Liver (tissue), 9 donors: ENCODE results near the gene KRT32. TPM values are rescaled to one million over a fixed set of nuclear protein-coding genes. Genes with fewer than 3 reads are reported as not detected.

Experiments used
- DNase-seq: peaks from one replicate; pipeline ENCODE4 v3.0.0-alpha.2; 2017; ENCODE audit warnings: low spot score
- H3K27ac ChIP-seq, 2 donors: one replicate each; pipeline ENCODE4 v1.7.0; 2013; ENCODE audit warnings: inconsistent platforms in 2 of 2, low read length in 2 of 2, control low read depth in 1 of 2, low read depth in 1 of 2, mild to moderate bottlenecking in 1 of 2
- H3K27me3 ChIP-seq, 4 donors: one replicate each; pipeline versions ENCODE4 v1.6.1 to v1.7.0; 2013; ENCODE audit warnings: low read length in 3 of 4, inconsistent platforms in 1 of 4, mild to moderate bottlenecking in 1 of 4, moderate library complexity in 1 of 4; ENCODE audit not compliant: control insufficient read depth in 4 of 4, insufficient read depth in 4 of 4
- H3K36me3 ChIP-seq, 4 donors: one replicate each; pipeline versions ENCODE4 v1.6.1 to v1.7.0; 2013; ENCODE audit warnings: low read length in 3 of 4, mild to moderate bottlenecking in 3 of 4, low read depth in 1 of 4, moderate library complexity in 1 of 4; ENCODE audit not compliant: control insufficient read depth in 4 of 4, insufficient read depth in 3 of 4
- H3K4me1 ChIP-seq, 4 donors: one replicate each; pipeline versions ENCODE4 v1.6.1 to v1.7.0; 2013; ENCODE audit warnings: low read length in 3 of 4, mild to moderate bottlenecking in 3 of 4, moderate library complexity in 1 of 4; ENCODE audit not compliant: control insufficient read depth in 4 of 4, insufficient read depth in 4 of 4
- H3K4me3 ChIP-seq, 3 donors: one replicate each; pipeline versions ENCODE4 v1.6.1 to v1.7.0; 2013; ENCODE audit warnings: low read length in 3 of 3, control low read depth in 1 of 3, low read depth in 1 of 3, mild to moderate bottlenecking in 1 of 3
- H3K9ac ChIP-seq, 2 donors: one replicate each; pipeline ENCODE4 v1.7.0; 2013; ENCODE audit warnings: low read length in 2 of 2, mild to moderate bottlenecking in 2 of 2, moderate library complexity in 2 of 2, control low read depth in 1 of 2, low read depth in 1 of 2
- H3K9me3 ChIP-seq, 4 donors: one replicate each; pipeline versions ENCODE4 v1.6.1 to v1.7.0; 2013; ENCODE audit warnings: low read length in 3 of 4; ENCODE audit not compliant: control insufficient read depth in 4 of 4
- ATF3 ChIP-seq: IDR thresholded peaks from 2 replicates; pipeline ENCODE4 v1.6.1; 2016; ENCODE audit warnings: antibody characterized with exemption
- EGR1 ChIP-seq, 2 donors: IDR thresholded peaks; 2 replicates each; pipeline ENCODE4 v1.6.1; 2016 to 2018; ENCODE audit warnings: antibody characterized with exemption in 2 of 2, low read depth in 2 of 2
- FOXA1 ChIP-seq: IDR thresholded peaks from 2 replicates; pipeline ENCODE4 v1.6.1; 2016; ENCODE audit warnings: antibody characterized with exemption
- FOXA2 ChIP-seq: IDR thresholded peaks from 2 replicates; pipeline ENCODE4 v1.6.1; 2016; ENCODE audit warnings: antibody characterized with exemption
- GABPA ChIP-seq, 2 donors: IDR thresholded peaks in 1 of 2; conservative IDR thresholded peaks in 1 of 2; 2 replicates each; pipeline ENCODE4 v1.6.1; 2016; ENCODE audit warnings: antibody characterized with exemption in 2 of 2, mild to moderate bottlenecking in 1 of 2, moderate library complexity in 1 of 2
- HNF4A ChIP-seq, 2 donors: conservative IDR thresholded peaks; 2 replicates each; pipeline ENCODE4 v1.6.1; 2016; ENCODE audit warnings: antibody characterized with exemption in 2 of 2, mild to moderate bottlenecking in 2 of 2
- HNF4G ChIP-seq: IDR thresholded peaks from 2 replicates; pipeline ENCODE4 v1.6.1; 2016; ENCODE audit warnings: antibody characterized with exemption
- JUND ChIP-seq, 2 donors: IDR thresholded peaks; 2 replicates each; pipeline ENCODE4 v1.6.1; 2016; ENCODE audit warnings: antibody characterized with exemption in 2 of 2
- MAX ChIP-seq: IDR thresholded peaks from 2 replicates; pipeline ENCODE4 v1.6.1; 2016; ENCODE audit warnings: antibody characterized with exemption
- NR2F2 ChIP-seq: IDR thresholded peaks from 2 replicates; pipeline ENCODE4 v1.6.1; 2016; ENCODE audit warnings: antibody characterized with exemption
- RAD21 ChIP-seq, 2 donors: IDR thresholded peaks; 2 replicates each; pipeline ENCODE4 v1.6.1; 2016; ENCODE audit warnings: antibody characterized with exemption in 2 of 2, mild to moderate bottlenecking in 2 of 2
- REST ChIP-seq: IDR thresholded peaks from 2 replicates; pipeline ENCODE4 v1.6.1; 2016; ENCODE audit warnings: antibody characterized with exemption, mild to moderate bottlenecking
- RXRA ChIP-seq, 2 donors: IDR thresholded peaks; 2 replicates each; pipeline ENCODE4 v1.6.1; 2017 to 2018; ENCODE audit warnings: antibody characterized with exemption in 2 of 2, mild to moderate bottlenecking in 1 of 2
- SP1 ChIP-seq: IDR thresholded peaks from 2 replicates; pipeline ENCODE4 v1.6.1; 2018; ENCODE audit warnings: antibody characterized with exemption, mild to moderate bottlenecking
- YY1 ChIP-seq: IDR thresholded peaks from 2 replicates; pipeline ENCODE4 v1.6.1; 2016; ENCODE audit warnings: antibody characterized with exemption, mild to moderate bottlenecking
- ZBTB33 ChIP-seq: IDR thresholded peaks from 2 replicates; pipeline ENCODE4 v1.6.1; 2016; ENCODE audit warnings: antibody characterized with exemption
- WGBS: extraction: QIAGEN DNeasy Blood & Tissue Kit; methylation state at CpG from one replicate; pipeline ENCODE4 v1.1.7; 2013; 5-methylcytosine and 5-hydroxymethylcytosine counted together
- polyA plus RNA-seq, 2 donors: library from polyadenylated mRNA; stranded (reverse) in 1 of 2; unstranded in 1 of 2; fragments of 200-250 nt in 1 of 2; fragments of >200 nt in 1 of 2; fragmentation: Nextera tagmentation in 1 of 2; extraction: Ambion mirVana in 1 of 2; gene quantifications; one replicate each; pipeline versions ENCODE4 v1.2.1 to v1.2.3, GENCODE V29; 2013 to 2015
- total RNA-seq, 2 donors: library from RNA; depleted of rRNA; stranded (reverse); fragments of >200 nt; gene quantifications; one replicate each; pipeline ENCODE4 v1.2.3, GENCODE V29; 2014
- TF ChIP-seq, protein P1 (sequence below): fragments of 150-350 bp; IDR thresholded peaks from 2 replicates; pipeline ENCODE4 v1.5.1; 2017; ENCODE audit warnings: improper control_type of control experiment, low read depth, low read length; ENCODE audit not compliant: missing input control
- donor health status: healthy.
- donor health status: healthy.
- donor health status: healthy.
- donor health status: healthy.
- donor health status: healthy.

KRT32 gene
- total and polyA plus RNA-seq, 4 donors, result not detected

GRCh38 chr17:41484920-41485904, 18.0 kb upstream of the KRT32 start:
- Histone ChIP-seq H3K9ac (no peak overlapping the region), H3K4me3 (no peak overlapping the region), H3K4me1 (no peaks in the 10 kb centered on the region), H3K27me3 (no peaks in the 10 kb centered on the region), H3K9me3 (no peaks in the 10 kb centered on the region), H3K36me3 (no peaks in the 10 kb centered on the region), H3K27ac (no peak overlapping the region)
- TF ChIP-seq MAX, result no peak
- no peak for TF ChIP-seq EGR1 (IDR thresholded peaks at IDR 0.05; ENCODE audit: low read depth in 2 of 2)
- DNase-seq, result no peak
- WGBS, result 82% methylated on average over 8 of the region's 8 CpGs

GRCh38 chr17:41483991-41484826, 17.0 kb upstream of the KRT32 start:
- no peak overlapping the region for H3K27ac ChIP-seq
- no peaks in the 10 kb centered on the region for H3K36me3 ChIP-seq
- TF ChIP-seq REST (no peak), SP1 (no peak), MAX (no peak), ATF3 (no peak), EGR1 (IDR thresholded peaks at IDR 0.05; ENCODE audit: low read depth in 2 of 2) (no peak), HNF4G (no peak), RAD21 (IDR thresholded peaks at IDR 0.05) (no peak), RXRA (IDR thresholded peaks at IDR 0.05) (no peak), NR2F2 (no peak), JUND (IDR thresholded peaks at IDR 0.05) (no peak), HNF4A (conservative IDR thresholded peaks at IDR 0.05) (no peak), ZBTB33 (no peak), GABPA (IDR thresholded peaks at IDR 0.05 in 1 of 2, conservative IDR thresholded peaks at IDR 0.05 in 1 of 2) (no peak), FOXA2 (no peak), FOXA1 (no peak), YY1 (no peak)
- TF ChIP-seq, protein P1, sequence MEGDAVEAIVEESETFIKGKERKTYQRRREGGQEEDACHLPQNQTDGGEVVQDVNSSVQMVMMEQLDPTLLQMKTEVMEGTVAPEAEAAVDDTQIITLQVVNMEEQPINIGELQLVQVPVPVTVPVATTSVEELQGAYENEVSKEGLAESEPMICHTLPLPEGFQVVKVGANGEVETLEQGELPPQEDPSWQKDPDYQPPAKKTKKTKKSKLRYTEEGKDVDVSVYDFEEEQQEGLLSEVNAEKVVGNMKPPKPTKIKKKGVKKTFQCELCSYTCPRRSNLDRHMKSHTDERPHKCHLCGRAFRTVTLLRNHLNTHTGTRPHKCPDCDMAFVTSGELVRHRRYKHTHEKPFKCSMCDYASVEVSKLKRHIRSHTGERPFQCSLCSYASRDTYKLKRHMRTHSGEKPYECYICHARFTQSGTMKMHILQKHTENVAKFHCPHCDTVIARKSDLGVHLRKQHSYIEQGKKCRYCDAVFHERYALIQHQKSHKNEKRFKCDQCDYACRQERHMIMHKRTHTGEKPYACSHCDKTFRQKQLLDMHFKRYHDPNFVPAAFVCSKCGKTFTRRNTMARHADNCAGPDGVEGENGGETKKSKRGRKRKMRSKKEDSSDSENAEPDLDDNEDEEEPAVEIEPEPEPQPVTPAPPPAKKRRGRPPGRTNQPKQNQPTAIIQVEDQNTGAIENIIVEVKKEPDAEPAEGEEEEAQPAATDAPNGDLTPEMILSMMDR, result no peak
- no peaks in the 10 kb centered on the region for H3K9me3 ChIP-seq
- WGBS, result 71% methylated on average over 7 of the region's 7 CpGs
- no peak overlapping the region for H3K4me3 ChIP-seq
- no peaks in the 10 kb centered on the region for H3K4me1 ChIP-seq
- DNase-seq, result no peak
- no peaks in the 10 kb centered on the region for H3K27me3 ChIP-seq
- no peak overlapping the region for H3K9ac ChIP-seq
